Measurements from ENCODE around the gene ZNF724. TPM values are rescaled to one million over a fixed set of nuclear protein-coding genes. Genes with fewer than 3 reads are reported as not detected.

Gene ZNF724
- total RNA-seq: 2.5 and 5.0 TPM in 2 replicates

GRCh38 chr19:23249911-23250649 is at the start of gene ZNF724:
Gene ZNF724 (minus strand): TSS chr19:23250394. CDS start chr19:23250242, 152 bp downstream.

Other genes with a start within 250 kb of the ZNF724 start
- 0.19 TPM in 1 of 2 replicates, not detected in the other for gene ZNF728, start 247.2 kb downstream of the ZNF724 start, total RNA-seq
- 0.39 and 0.53 TPM in 2 replicates for gene ZNF730, start 133.4 kb downstream of the ZNF724 start, total RNA-seq
- 4.9 and 7.9 TPM in 2 replicates for gene ZNF91, start 145.1 kb upstream of the ZNF724 start, total RNA-seq

Data from hair follicular keratinocyte (primary cell).